Measurements from ENCODE around the gene EML2. TPM values are rescaled to one million over a fixed set of nuclear protein-coding genes. Genes with fewer than 3 reads are reported as not detected.

The EML2 gene
- total RNA-seq, 1 donor from 2014 or later, result 97.7 TPM

DNA sequence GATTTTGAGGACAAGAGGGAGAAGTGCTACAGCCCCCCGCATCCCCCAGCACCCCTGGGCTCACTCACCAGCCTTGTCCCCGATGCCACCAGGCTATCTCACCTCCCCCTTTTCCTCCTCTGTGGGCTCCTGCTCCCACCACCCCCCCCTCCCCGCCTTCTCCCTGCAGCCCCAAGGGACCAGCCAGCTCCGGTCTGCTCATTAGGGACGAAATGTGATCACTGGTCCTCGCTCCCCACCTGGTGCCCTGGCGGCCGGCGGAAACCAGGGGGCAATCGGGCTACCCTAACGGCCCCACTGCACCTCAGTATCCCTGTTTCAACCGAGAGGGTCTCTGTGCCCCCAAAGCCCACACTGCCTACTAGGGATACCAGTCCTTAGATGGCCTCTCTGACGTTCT is 39.9 kb downstream of the EML2 start:
- H3K27me3 Mint-ChIP-seq, result peaks cover 72% of the 10 kb centered on the region
- intact Hi-C loops (cut with micrococcal nuclease), result no loop called here
- TF ChIP-seq, protein P1, sequence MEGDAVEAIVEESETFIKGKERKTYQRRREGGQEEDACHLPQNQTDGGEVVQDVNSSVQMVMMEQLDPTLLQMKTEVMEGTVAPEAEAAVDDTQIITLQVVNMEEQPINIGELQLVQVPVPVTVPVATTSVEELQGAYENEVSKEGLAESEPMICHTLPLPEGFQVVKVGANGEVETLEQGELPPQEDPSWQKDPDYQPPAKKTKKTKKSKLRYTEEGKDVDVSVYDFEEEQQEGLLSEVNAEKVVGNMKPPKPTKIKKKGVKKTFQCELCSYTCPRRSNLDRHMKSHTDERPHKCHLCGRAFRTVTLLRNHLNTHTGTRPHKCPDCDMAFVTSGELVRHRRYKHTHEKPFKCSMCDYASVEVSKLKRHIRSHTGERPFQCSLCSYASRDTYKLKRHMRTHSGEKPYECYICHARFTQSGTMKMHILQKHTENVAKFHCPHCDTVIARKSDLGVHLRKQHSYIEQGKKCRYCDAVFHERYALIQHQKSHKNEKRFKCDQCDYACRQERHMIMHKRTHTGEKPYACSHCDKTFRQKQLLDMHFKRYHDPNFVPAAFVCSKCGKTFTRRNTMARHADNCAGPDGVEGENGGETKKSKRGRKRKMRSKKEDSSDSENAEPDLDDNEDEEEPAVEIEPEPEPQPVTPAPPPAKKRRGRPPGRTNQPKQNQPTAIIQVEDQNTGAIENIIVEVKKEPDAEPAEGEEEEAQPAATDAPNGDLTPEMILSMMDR (IDR thresholded peaks at IDR 0.05), result no peak
- peaks cover 32% of the 10 kb centered on the region for H3K4me1 Mint-ChIP-seq
- ATAC-seq (ENCODE audit: low read depth) (no peak), DNase-seq (no peak)
- ChIA-PET CTCF (interaction anchor here (1.0 to 1.4 kb wide), 2 partner anchors 42 to 43 kb away, joined by 4 to 7 read pairs; no protein-coding TSS in a partner anchor), POLR2A (interaction anchor here (1.0 kb wide), 1 partner anchor 43 kb away, joined by 3 read pairs; no protein-coding TSS in a partner anchor)
- no peak overlapping the region for H3K4me3 Mint-ChIP-seq
- no peaks in the 10 kb centered on the region for H3K36me3 Mint-ChIP-seq (ENCODE audit: low read depth)
- no peaks in the 10 kb centered on the region for H3K9me3 Mint-ChIP-seq
- no peak overlapping the region for H3K27ac Mint-ChIP-seq

DNA sequence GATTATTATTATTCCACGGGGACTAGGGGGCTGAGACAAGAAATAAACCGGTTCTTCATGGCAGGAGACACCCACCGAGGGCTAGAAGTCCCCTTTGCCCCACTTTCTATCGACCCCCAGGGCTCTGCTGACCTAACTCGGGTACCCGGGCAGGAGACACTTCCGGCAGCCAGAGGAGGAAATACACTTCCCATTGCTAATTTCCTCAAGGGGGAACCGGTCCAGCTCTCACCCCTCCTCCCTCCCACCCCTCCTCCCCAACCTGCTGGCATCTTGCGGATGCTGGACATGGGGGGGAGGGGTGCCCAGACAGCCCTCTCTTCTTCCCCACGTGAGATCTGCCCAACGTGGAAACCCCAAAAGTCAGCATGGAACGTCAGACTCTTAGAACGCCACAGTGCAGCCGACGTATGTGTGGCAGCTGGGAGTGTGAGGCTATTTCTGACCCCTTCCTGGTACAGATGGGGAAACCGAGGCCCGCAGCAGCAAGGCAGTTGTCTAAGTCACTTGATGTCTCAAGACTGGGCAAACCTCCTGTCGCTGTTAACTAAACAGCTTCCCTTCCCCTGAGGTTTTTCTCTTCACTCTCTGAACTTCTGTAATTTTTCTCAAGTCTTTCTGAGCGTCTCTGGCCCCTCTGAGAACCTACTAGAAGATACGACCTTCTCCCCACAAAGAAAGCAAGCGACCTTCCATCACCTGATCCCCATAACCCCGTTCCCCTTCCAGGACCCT is 40.8 kb downstream of the EML2 start:
- Mint-ChIP-seq H3K4me3 (peak overlapping the region; percentile 45), H3K4me1 (peaks cover 32% of the 10 kb centered on the region), H3K27ac (no peak overlapping the region), H3K36me3 (ENCODE audit: low read depth) (no peaks in the 10 kb centered on the region), H3K9me3 (no peaks in the 10 kb centered on the region), H3K27me3 (peaks cover 74% of the 10 kb centered on the region)
- TF ChIP-seq, protein P1 (IDR thresholded peaks at IDR 0.05), result no peak
- no peak for DNase-seq
- intact Hi-C loops (cut with micrococcal nuclease), result no loop called here
- no peak for ATAC-seq (ENCODE audit: low read depth)
- POLR2A ChIA-PET, result interaction anchor here (1.0 kb wide), 1 partner anchor 44 kb away, joined by 3 read pairs; no protein-coding TSS in a partner anchor
- CTCF ChIA-PET, result interaction anchor here (1.0 to 1.4 kb wide), 2 partner anchors 43 to 44 kb away, joined by 4 to 7 read pairs; no protein-coding TSS in a partner anchor

DNA sequence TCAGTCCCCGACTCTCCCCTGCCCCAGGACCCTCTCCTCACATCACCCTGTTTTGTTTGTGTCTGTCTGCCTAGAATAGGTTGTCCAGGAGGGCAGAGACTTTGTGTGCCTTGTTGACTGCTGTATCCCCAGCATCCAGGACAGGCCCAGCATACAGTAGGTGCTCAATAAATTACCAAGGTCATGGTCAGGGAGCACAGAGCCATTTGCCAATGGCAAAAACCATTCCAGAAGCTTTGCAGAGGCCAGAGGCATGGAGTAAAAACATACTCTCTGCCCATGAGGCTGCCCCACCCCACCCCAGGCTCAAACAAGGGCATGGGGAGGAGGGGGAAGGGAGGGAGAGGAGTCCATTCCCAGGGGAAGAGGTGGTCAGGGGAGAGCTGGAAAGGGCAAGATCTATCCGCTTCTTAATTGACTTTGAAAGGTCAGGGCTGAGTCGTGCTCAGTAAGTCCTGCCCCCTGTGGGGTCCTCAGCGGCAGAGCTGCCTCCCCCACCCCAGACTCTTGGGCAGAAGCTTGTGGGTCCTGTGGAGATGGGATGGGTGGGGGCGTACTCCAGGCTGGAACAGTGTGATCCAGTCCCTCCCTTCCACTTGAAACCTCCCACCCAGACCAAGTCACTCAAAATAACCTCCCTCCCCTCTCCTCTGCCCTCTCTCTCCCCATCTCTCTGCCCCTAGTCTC is 41.6 kb downstream of the EML2 start:
- POLR2A ChIA-PET, result no interaction called here
- no peak overlapping the region for H3K4me3 Mint-ChIP-seq
- no peaks in the 10 kb centered on the region for H3K36me3 Mint-ChIP-seq (ENCODE audit: low read depth)

DNA sequence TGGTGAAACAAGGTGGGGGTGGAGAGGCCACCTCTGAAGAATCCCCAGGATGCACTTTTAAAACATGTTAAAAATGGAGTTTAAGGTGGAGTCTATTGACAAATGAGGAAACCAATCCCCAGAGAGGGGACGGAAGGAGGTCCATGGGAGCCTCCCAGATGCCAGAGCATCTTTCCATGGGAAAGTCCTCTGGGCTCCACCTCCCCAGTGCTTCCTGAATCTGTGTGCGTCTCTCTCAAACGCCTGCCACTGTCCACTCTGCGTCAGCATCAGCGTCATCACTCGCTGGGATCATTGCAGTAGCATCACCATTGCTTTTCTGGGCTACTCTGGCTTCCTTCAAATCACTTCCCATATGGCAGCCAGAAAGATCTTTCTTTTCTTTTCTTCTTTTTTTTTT is 43.4 kb downstream of the EML2 start:
- TF ChIP-seq, protein P1 (IDR thresholded peaks at IDR 0.05), result no peak
- DNase-seq (no peak), ATAC-seq (ENCODE audit: low read depth) (no peak)
- Mint-ChIP-seq H3K4me3 (no peak overlapping the region), H3K36me3 (ENCODE audit: low read depth) (no peaks in the 10 kb centered on the region), H3K9me3 (no peaks in the 10 kb centered on the region), H3K4me1 (peaks cover 26% of the 10 kb centered on the region), H3K27ac (no peak overlapping the region), H3K27me3 (peaks cover 62% of the 10 kb centered on the region)
- POLR2A ChIA-PET, result interaction anchor here (1.3 kb wide), 1 partner anchor 12 kb away, joined by 4 read pairs; the partner anchor contains the start of gene OPA3
- intact Hi-C loops (cut with micrococcal nuclease), result no loop called here
- CTCF ChIA-PET, result no interaction called here

More for the DNA sequence above, 41.6 kb downstream of the EML2 start:
- Mint-ChIP-seq H3K4me1 (peaks cover 31% of the 10 kb centered on the region), H3K27me3 (peaks cover 68% of the 10 kb centered on the region), H3K9me3 (no peaks in the 10 kb centered on the region), H3K27ac (no peak overlapping the region)
- ATAC-seq (ENCODE audit: low read depth) (no peak), DNase-seq (no peak)
- CTCF ChIA-PET, result no interaction called here
- intact Hi-C loops (cut with micrococcal nuclease), result no loop called here
- TF ChIP-seq, protein P1 (IDR thresholded peaks at IDR 0.05), result no peak

DNA sequence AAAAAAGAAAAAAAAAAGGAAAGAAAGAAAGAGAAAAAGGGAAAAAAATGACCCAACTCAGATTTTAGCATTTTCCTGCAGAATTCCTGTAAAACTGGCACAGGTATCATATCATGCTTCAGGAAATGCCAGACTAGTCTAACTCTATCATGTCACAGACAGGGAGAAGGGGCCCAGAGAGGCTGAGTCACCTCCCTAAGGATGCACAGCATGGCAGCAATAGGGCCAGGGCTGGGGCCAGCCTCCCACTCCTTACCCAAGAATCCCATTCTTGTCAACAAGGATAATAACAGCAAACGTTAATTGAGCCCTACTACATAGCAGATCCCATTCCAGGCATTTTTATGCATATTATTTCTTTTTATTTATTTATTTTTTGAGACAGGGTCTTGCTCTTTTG is 45.7 kb downstream of the EML2 start:
- H3K9me3 Mint-ChIP-seq, result no peaks in the 10 kb centered on the region
- CTCF ChIA-PET, result no interaction called here
- ATAC-seq (ENCODE audit: low read depth) (no peak), DNase-seq (no peak)
- peaks cover 55% of the 10 kb centered on the region for H3K27me3 Mint-ChIP-seq
- no peak overlapping the region for H3K27ac Mint-ChIP-seq
- H3K4me1 Mint-ChIP-seq, result peaks cover 10% of the 10 kb centered on the region
- TF ChIP-seq, protein P1 (IDR thresholded peaks at IDR 0.05), result no peak
- POLR2A ChIA-PET, result interaction anchor here (0.7 kb wide), 1 partner anchor 176 kb away, joined by 5 read pairs; no protein-coding TSS in a partner anchor
- intact Hi-C loops (cut with micrococcal nuclease), result no loop called here
- no peaks in the 10 kb centered on the region for H3K36me3 Mint-ChIP-seq (ENCODE audit: low read depth)
- no peak overlapping the region for H3K4me3 Mint-ChIP-seq

Measured in activated B cell treated with CpG ODN at 0.5 μM for 24 hours (primary cell).